Subcutaneous adipose tissue (tissue), 4 donors: ENCODE data around the gene HOXB5. TPM values are rescaled to one million over a fixed set of nuclear protein-coding genes. Genes with fewer than 3 reads are reported as not detected.

Experiments
- total RNA-seq, 4 donors: library from RNA; depleted of rRNA; stranded (reverse); fragments of >200 nt; gene quantifications; one replicate each; pipeline ENCODE4 v1.1.0, GENCODE V29; 2016
- TF ChIP-seq, protein P1 (sequence below): fragments of 450-650 bp; IDR thresholded peaks from one replicate; pipeline ENCODE4 v1.5.1; 2016; ENCODE audit warnings: low read depth, mild to moderate bottlenecking, control low read depth, antibody characterized with exemption, moderate library complexity

The HOXB5 gene
- total RNA-seq, 4 donors from 2014 or later, result 0.22 to 0.51 (median 0.35) TPM

DNA sequence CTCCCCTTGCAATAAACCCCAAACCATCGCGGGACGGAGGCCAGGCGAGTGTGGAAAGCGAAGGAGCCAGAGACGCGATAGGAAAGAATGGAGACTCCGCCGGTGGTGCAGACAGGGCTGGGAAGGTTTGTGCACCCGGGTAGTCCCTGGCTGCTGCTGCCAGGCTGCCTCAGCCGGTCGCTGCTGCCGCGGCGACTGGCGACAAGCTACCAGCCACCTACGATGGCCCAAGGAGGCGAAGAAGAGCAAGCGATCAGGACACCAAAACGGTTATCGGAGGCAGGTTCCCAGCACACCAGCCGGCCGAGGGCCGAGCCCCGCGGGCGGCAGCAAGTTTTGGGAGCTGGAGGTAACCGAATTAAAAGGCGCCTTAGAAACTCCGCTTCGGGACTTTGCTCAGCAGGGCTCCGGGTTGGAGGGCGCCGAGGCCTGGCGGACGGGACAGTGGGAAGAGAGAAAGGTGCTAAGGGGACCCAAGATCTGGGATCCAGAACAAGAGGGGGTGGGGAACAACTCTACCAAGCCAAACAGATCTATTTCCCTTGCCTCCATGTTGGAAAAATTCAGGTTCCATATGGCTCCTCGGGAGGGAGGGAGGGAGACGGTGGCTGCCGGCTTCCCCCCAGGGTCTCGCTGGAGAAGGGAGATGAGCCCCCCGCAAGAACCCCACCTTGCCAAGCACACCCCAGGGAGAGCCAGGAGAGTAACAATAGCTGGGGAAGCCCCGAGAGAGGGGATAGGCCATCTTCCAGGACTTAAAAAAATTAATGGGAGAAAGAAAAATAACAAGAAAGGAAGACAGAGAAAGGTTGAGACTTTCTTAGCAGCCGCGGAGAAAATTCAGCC lies 38.9 kb downstream of the HOXB5 start:
- TF ChIP-seq, protein P1, sequence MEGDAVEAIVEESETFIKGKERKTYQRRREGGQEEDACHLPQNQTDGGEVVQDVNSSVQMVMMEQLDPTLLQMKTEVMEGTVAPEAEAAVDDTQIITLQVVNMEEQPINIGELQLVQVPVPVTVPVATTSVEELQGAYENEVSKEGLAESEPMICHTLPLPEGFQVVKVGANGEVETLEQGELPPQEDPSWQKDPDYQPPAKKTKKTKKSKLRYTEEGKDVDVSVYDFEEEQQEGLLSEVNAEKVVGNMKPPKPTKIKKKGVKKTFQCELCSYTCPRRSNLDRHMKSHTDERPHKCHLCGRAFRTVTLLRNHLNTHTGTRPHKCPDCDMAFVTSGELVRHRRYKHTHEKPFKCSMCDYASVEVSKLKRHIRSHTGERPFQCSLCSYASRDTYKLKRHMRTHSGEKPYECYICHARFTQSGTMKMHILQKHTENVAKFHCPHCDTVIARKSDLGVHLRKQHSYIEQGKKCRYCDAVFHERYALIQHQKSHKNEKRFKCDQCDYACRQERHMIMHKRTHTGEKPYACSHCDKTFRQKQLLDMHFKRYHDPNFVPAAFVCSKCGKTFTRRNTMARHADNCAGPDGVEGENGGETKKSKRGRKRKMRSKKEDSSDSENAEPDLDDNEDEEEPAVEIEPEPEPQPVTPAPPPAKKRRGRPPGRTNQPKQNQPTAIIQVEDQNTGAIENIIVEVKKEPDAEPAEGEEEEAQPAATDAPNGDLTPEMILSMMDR, result no peak

DNA sequence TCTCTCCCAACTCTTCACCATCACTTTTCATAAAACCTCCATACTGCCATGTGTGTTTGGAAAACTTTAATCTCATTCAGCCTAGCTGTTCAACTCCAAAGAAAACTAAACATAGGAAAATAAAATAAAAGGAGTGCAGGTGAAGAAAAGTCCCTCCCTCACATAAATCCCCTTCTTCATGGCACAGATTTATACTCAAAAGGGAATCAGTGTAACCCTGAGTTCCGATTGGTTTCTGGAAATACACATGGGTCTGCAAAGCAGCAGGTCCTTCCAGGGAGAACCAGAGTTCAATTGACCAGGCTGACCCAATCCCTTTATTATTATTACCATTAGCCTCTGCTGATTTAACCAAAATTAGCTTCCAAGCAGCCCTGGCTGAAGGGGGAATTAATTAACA lies 39.8 kb downstream of the HOXB5 start:
- TF ChIP-seq, protein P1, result no peak

DNA sequence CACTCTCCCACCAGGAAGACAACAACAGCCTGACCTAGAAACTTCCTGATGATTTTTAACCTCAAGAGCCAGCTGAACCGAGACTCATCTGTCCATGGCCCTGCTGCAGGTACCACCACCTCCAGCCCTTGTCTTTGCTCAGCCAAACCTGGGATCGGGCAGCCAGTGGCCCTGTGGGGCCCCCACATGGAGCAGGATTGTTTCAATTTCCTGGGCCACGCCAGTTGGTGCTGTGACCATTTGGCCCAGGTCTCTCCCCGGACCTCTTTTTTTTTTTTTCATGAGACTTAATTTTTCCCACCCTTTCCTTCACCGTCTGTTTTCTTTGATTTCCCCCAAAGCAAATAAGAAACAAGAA lies 40.4 kb downstream of the HOXB5 start:
- TF ChIP-seq, protein P1, result no peak

DNA sequence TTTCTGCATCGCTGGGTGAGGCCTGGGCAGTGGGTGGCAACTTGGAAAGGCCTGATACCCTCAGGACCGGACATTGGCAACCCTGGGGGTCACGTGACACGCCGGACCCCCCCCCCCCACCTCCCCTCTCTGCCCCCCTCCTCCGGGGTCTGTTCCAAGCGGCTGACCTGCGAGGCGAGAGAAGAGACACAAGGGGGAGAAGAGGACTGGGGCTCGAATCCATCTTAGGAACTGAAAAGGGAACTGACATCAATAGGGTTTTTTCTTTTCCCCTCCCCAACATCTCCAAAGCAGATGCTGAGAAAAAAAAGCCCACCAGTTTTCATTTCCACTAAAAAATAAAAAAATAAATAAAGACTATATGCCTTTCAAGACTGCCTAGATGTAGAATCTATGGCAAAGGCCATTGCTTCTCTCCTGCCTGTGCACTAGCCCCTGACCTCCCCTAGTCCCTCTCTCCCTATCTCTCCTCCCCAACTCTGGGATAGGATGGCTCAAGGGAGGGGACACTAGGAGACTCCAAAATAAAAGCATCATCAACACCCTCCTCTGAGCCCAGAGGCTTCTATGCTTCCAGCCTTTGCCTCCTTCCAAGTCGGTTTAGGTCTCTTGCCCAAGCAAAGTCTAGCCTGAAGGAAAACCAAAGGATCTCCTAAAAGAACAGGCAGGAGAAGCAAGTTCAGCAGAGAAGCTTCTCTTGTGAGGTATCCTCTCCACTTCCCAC lies 41.0 kb downstream of the HOXB5 start:
- TF ChIP-seq, protein P1, result no peak

DNA sequence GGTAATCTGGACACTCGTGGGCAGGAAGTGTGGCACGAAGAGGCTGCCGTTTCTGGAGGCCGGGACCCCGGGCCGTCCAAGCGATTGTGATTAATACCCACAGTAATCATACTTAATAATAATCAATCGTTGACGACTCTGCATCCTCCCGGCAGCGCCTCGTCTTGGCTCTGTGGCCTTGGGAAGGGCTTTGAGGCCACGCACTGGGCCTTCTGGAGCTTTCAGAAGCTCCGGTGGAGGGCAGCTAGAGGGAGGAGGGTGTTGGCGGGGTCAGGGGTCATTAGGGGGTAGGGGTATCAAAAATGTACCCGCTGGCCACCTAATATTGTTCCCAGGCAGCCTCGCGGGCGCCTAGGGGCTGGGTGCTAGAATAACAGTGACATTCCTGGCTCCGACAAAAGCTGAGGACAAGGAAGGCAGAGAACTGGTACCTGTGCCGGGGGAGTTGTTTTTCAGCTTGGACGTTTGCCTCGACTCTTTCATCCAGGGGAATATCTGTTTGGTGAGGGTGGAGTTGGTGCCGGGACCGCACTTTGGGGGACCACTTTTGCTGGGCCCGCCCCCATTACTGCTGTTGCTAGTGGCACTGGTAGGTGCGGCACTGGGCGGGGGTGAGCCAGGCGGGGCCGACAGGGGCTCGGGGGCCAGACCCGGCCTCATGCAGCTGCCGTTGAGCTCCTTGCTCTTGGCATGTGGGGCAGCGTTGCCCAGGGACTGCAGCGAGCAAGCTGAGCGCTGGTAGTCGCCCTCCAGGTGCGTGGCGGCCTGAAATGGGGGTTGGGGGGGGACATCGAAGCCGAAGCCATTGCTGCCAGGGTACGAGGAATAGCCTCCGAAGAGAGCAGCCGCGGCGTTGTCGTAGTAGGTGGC lies 41.7 kb downstream of the HOXB5 start:
- TF ChIP-seq, protein P1, result no peak

DNA sequence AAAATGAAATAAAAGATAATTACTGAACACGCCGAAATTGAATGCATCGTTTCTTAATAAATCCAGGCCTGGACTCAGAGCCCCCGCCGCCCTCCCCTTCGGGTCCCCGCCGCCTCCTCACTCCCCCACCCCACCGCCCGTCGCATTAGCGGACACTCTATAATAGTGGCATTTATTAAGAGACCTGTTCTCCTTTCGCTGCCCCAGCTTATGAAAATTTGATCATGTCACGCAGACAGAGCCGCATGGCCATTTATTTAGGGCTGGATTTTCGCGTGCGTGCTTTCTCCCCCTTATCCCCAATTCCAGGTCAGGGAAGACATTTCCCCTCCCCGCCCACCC lies 42.4 kb downstream of the HOXB5 start:
- TF ChIP-seq, protein P1, result no peak
